Spleen (tissue), 11 donors: ENCODE measurements around the gene GPR61. TPM values are rescaled to one million over a fixed set of nuclear protein-coding genes. Genes with fewer than 3 reads are reported as not detected.

Experiments
- DNase-seq: peaks from one replicate; pipeline ENCODE4 v3.0.0-alpha.2; 2020
- H3K27ac ChIP-seq, 8 donors: fragments of 200-600 bp; sonication (generic) in 7 of 8; 1 replicate in 4 of 8; 2 replicates in 4 of 8; pipeline versions ENCODE4 v1.5.0 to v1.8.0; 2016 to 2021; ENCODE audit warnings: inconsistent platforms in 4 of 8, mild to moderate bottlenecking in 4 of 8, moderate library complexity in 1 of 8
- H3K27me3 ChIP-seq, 7 donors: fragments of 200-600 bp; sonication (generic) in 6 of 7; replicated peaks in 1 of 7; 1 replicate in 4 of 7; 2 replicates in 3 of 7; pipeline versions ENCODE4 v1.5.0 to v1.8.0; 2016 to 2021; ENCODE audit warnings: inconsistent platforms in 3 of 7, mild to moderate bottlenecking in 1 of 7
- H3K36me3 ChIP-seq, 6 donors: fragments of 200-600 bp; sonication (generic) in 5 of 6; 1 replicate in 4 of 6; 2 replicates in 2 of 6; pipeline versions ENCODE4 v1.5.0 to v1.8.0; 2016 to 2021; ENCODE audit warnings: inconsistent platforms in 2 of 6
- H3K4me1 ChIP-seq, 6 donors: fragments of 200-600 bp; sonication (generic) in 5 of 6; 1 replicate in 3 of 6; 2 replicates in 3 of 6; pipeline versions ENCODE4 v1.5.0 to v1.8.0; 2016 to 2021; ENCODE audit warnings: inconsistent platforms in 3 of 6
- H3K4me3 ChIP-seq, 8 donors: fragments of 200-600 bp; sonication (generic) in 7 of 8; 1 replicate in 4 of 8; 2 replicates in 4 of 8; pipeline versions ENCODE4 v1.5.0 to v1.8.0; 2016 to 2021; ENCODE audit warnings: inconsistent platforms in 4 of 8, mild to moderate bottlenecking in 4 of 8, moderate library complexity in 2 of 8
- H3K9me3 ChIP-seq, 8 donors: fragments of 200-600 bp; sonication (generic) in 7 of 8; 1 replicate in 4 of 8; 2 replicates in 4 of 8; pipeline versions ENCODE4 v1.5.0 to v1.8.0; 2016 to 2021; ENCODE audit warnings: inconsistent platforms in 4 of 8
- POLR2A ChIP-seq, 3 donors: fragments of 450-650 bp; IDR thresholded peaks; one replicate each; pipeline ENCODE4 v1.5.1; 2017; ENCODE audit warnings: antibody characterized with exemption in 3 of 3, mild to moderate bottlenecking in 1 of 3
- POLR2AphosphoS5 ChIP-seq, 3 donors: sonication (generic); formaldehyde crosslinking; IDR thresholded peaks; one replicate each; pipeline ENCODE4 v1.5.1; 2017; ENCODE audit warnings: antibody characterized with exemption in 3 of 3
- WGBS, 5 donors: extraction: QIAGEN DNeasy Blood & Tissue Kit in 3 of 5; methylation state at CpG; one replicate each; pipeline versions ENCODE4 v1.1.5 to v1.1.7; 2013 to 2018; 5-methylcytosine and 5-hydroxymethylcytosine counted together
- intact Hi-C: fragments of 100-400 bp; cut with DNase I; formaldehyde crosslinking; loops from one replicate; pipeline ENCODE4 v1.15.0; 2023; ENCODE audit warnings: low total_unique reads
- polyA plus RNA-seq, 3 donors: library from polyadenylated mRNA; stranded (reverse); fragments of 200-250 nt; gene quantifications; one replicate each; pipeline ENCODE4 v1.2.1, GENCODE V29; 2013
- total RNA-seq, 7 donors: library from RNA; depleted of rRNA in 3 of 7; stranded (reverse); fragments of >200 nt in 3 of 7; fragmentation: NEBNext Ultra II Directional in 4 of 7; extraction: Animal tissue kit (Norgen Biotek cat#: 25700) in 4 of 7; gene quantifications; one replicate each; pipeline versions ENCODE4 v1.1.0 to v1.2.1, GENCODE V29; 2016 to 2021
- TF ChIP-seq, protein P1 (sequence below), 11 experiments: fragments of 200-600 bp in 7 of 11; fragments of 450-650 bp in 4 of 11; sonication (generic) in 4 of 11; IDR thresholded peaks in 8 of 11; conservative IDR thresholded peaks in 3 of 11; 1 replicate in 7 of 11; 2 replicates in 4 of 11; pipeline versions ENCODE4 v1.4.0 to v1.8.0; 2016 to 2021; ENCODE audit warnings: antibody characterized with exemption in 11 of 11, inconsistent platforms in 4 of 11, mild to moderate bottlenecking in 1 of 11
- donor health status: healthy with polysubstance abuse.
- donor health status: DM: no; HTN: no; CAD: no; lungs with moderate emphysema.
- donor health status: DM: no; HTN: no; CAD: no.
- donor health status: Bipolar disorder and iron deficiency.
- donor health status: healthy.
- donor health status: DM: no; HTN: no; CAD: no.
- donor health status: DM: yes; HTN: yes; CAD: no.

GPR61 gene
- total and polyA plus RNA-seq, 10 donors: not detected

DNA sequence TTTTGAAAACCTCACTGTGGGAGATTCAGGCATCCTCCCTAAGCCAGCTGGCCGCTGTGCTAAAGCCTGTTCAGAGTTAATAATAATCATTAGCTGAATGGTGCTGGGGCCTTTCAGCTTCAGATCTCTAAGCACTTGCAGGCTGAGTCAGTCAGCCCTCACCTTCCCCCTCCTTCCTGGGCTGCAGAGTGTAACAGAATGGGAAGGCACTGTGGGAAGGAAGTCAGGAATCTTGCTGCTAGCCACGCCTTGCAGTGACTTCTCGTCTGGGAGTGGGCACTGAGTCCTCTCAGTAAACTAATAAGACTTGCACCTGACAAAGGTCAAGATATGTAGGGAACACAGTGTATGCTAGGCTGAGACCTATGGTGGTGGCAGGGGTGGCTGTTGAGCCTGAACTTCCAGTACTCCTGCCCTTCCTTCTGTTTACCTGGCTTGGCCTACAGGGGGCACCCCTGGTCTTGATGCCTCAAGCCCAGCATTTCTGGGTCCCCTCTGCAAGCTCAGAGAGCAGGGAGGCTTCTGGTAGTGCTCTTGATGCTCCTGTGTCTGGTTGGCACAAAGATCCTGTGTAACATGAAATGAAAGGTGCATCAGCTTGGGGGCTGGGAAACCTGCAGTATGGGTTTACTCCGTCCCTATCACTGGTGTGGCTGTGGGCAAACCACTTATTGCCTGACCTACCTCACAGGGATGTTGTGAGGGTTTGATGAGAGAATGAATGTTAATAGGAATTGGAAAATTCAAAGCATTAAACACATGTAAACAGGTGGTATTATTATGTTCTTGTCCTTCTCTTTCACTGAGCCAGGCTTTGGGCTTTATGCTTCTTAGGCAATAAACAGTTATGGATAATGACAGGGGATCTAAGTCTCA is 39.8 kb upstream of the GPR61 start:
- no peak for DNase-seq
- Histone ChIP-seq H3K4me3 (no peak overlapping the region), H3K27me3 (no peaks in the 10 kb centered on the region), H3K9me3 (no peaks in the 10 kb centered on the region), H3K4me1 (peaks cover 13 to 99% (median 78%) of the 10 kb centered on the region in 6 donors), H3K27ac (peak overlapping the region in 5 of 8 donors; percentile 11 to 82 (median 55)), H3K36me3 (peaks cover 0 to 74% (median 30%) of the 10 kb centered on the region in 6 donors)
- intact Hi-C loops: no loop called here
- TF ChIP-seq, protein P1, sequence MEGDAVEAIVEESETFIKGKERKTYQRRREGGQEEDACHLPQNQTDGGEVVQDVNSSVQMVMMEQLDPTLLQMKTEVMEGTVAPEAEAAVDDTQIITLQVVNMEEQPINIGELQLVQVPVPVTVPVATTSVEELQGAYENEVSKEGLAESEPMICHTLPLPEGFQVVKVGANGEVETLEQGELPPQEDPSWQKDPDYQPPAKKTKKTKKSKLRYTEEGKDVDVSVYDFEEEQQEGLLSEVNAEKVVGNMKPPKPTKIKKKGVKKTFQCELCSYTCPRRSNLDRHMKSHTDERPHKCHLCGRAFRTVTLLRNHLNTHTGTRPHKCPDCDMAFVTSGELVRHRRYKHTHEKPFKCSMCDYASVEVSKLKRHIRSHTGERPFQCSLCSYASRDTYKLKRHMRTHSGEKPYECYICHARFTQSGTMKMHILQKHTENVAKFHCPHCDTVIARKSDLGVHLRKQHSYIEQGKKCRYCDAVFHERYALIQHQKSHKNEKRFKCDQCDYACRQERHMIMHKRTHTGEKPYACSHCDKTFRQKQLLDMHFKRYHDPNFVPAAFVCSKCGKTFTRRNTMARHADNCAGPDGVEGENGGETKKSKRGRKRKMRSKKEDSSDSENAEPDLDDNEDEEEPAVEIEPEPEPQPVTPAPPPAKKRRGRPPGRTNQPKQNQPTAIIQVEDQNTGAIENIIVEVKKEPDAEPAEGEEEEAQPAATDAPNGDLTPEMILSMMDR (IDR thresholded peaks at IDR 0.05 in 8 of 11, conservative IDR thresholded peaks at IDR 0.05 in 3 of 11): peak in 9 of 11 experiments; percentile 13 to 55 (median 45)
- TF ChIP-seq POLR2AphosphoS5 (IDR thresholded peaks at IDR 0.05): no peak
- WGBS, 5 donors: 59 to 80% (median 67%) methylated on average over 4 of the region's 4 CpGs

- no peak overlapping the region for H3K4me3 ChIP-seq
- H3K4me1 ChIP-seq: peaks cover 3 to 88% (median 67%) of the 10 kb centered on the region in 6 donors
- H3K36me3 ChIP-seq: peaks cover 0 to 67% (median 27%) of the 10 kb centered on the region in 6 donors
- H3K27ac ChIP-seq: peak overlapping the region in 5 of 8 donors; percentile 36 to 82 (median 55)
- H3K9me3 ChIP-seq: no peaks in the 10 kb centered on the region
- 54 to 71% (median 59%) methylated on average over 5 of the region's 5 CpGs for WGBS, 5 donors
- TF ChIP-seq POLR2AphosphoS5 (IDR thresholded peaks at IDR 0.05): no peak
- no peak for TF ChIP-seq POLR2A (IDR thresholded peaks at IDR 0.05)
- TF ChIP-seq, protein P1 (IDR thresholded peaks at IDR 0.05 in 8 of 11, conservative IDR thresholded peaks at IDR 0.05 in 3 of 11): no peak
- no peaks in the 10 kb centered on the region for H3K27me3 ChIP-seq
- no peak for DNase-seq
- intact Hi-C loops: no loop called here
Observed at GRCh38 chr1:109500941-109501381, 38.7 kb upstream of the GPR61 start.

GRCh38 chr1:109501644-109502363 is 37.9 kb upstream of the GPR61 start:
- Histone ChIP-seq H3K27me3 (no peaks in the 10 kb centered on the region), H3K4me1 (peaks cover 3 to 80% (median 60%) of the 10 kb centered on the region in 6 donors), H3K36me3 (peaks cover 0 to 59% (median 19%) of the 10 kb centered on the region in 6 donors), H3K4me3 (peak overlapping the region in 1 of 8 donors; percentile 22), H3K27ac (peak overlapping the region in 6 of 8 donors; percentile 35 to 82 (median 55)), H3K9me3 (no peaks in the 10 kb centered on the region)
- WGBS, 5 donors: 60 to 71% (median 67%) methylated on average over 5 of the region's 5 CpGs
- TF ChIP-seq POLR2A (IDR thresholded peaks at IDR 0.05) (no peak), POLR2AphosphoS5 (IDR thresholded peaks at IDR 0.05) (no peak)
- TF ChIP-seq, protein P1 (IDR thresholded peaks at IDR 0.05 in 8 of 11, conservative IDR thresholded peaks at IDR 0.05 in 3 of 11): no peak
- intact Hi-C loops: no loop called here
- no peak for DNase-seq
